K562 (cell line): ENCODE results near the gene SV2C.

Source experiments
- MCM7 ChIP-seq, 2 experiments: fragments of 450-650 bp; IDR thresholded peaks; 2 replicates each; pipeline ENCODE4 v1.6.1; 2016 to 2018
- SETDB1 ChIP-seq: IDR thresholded peaks from one replicate; pipeline ENCODE4 v1.6.1; 2012; ENCODE audit warnings: low read length, control low read depth, inconsistent platforms
- SMARCB1 ChIP-seq: IDR thresholded peaks from 2 replicates; pipeline ENCODE4 v1.6.1; 2011; ENCODE audit warnings: improper control_type of control experiment, low read depth; ENCODE audit not compliant: insufficient read length
- SP1 ChIP-seq: sonication (generic); formaldehyde crosslinking; IDR thresholded peaks from 2 replicates; pipeline ENCODE4 v1.8.1; 2022; ENCODE audit warnings: mild to moderate bottlenecking, missing genetic modification reagents
- SRSF9 ChIP-seq: fragments of 200-400 bp; formaldehyde crosslinking; IDR thresholded peaks from 2 replicates; pipeline ENCODE4 v1.6.1; 2017; ENCODE audit warnings: low read depth, low read length, borderline replicate concordance
- TAF7 ChIP-seq: fragments of 450-650 bp; IDR thresholded peaks from 2 replicates; pipeline ENCODE4 v1.6.1; 2016; ENCODE audit warnings: missing genetic modification characterization, missing compliant biosample characterization
- TCF7L2 ChIP-seq: fragments of 150-350 bp; IDR thresholded peaks from 2 replicates; pipeline ENCODE4 v1.6.1; 2016; ENCODE audit warnings: low read depth, mild to moderate bottlenecking, low read length, moderate library complexity
- TF ChIP-seq, protein P1 (sequence below), 2 experiments: fragments of 450-650 bp; formaldehyde crosslinking in 1 of 2; IDR thresholded peaks; 2 replicates each; pipeline versions ENCODE4 v1.4.0 to v1.6.1; 2014 to 2020; ENCODE audit warnings: mild to moderate bottlenecking in 2 of 2, borderline replicate concordance in 1 of 2, low read depth in 1 of 2
- TF ChIP-seq, protein P2 (sequence below): fragments of 450-650 bp; formaldehyde crosslinking; IDR thresholded peaks from 2 replicates; pipeline ENCODE4 v1.4.0; 2020; ENCODE audit warnings: mild to moderate bottlenecking, moderate library complexity

DNA sequence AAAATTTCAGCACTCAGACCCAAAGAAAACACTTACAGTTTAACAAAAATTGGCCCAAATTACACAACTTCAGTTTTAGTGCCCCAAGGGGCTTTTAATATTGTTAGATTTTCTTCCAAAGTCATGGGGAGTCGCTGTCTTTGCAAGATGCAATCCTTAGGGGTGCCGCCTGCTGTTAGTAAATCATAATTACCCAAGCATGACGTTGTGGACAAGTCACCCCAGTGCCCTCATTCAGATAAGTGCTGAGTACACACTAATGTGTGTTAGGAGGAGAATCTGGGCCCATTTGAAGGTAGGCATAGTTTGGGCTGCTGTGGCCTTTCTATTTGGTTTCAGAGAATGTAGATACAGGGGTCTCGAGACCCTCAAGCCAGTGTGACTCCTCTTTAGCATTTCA, 138.1 kb downstream of the SV2C start:
- TF ChIP-seq SRSF9: no peak
- TF ChIP-seq TCF7L2: no peak
- no peak for TF ChIP-seq TAF7 (tag)
- TF ChIP-seq, protein P1, sequence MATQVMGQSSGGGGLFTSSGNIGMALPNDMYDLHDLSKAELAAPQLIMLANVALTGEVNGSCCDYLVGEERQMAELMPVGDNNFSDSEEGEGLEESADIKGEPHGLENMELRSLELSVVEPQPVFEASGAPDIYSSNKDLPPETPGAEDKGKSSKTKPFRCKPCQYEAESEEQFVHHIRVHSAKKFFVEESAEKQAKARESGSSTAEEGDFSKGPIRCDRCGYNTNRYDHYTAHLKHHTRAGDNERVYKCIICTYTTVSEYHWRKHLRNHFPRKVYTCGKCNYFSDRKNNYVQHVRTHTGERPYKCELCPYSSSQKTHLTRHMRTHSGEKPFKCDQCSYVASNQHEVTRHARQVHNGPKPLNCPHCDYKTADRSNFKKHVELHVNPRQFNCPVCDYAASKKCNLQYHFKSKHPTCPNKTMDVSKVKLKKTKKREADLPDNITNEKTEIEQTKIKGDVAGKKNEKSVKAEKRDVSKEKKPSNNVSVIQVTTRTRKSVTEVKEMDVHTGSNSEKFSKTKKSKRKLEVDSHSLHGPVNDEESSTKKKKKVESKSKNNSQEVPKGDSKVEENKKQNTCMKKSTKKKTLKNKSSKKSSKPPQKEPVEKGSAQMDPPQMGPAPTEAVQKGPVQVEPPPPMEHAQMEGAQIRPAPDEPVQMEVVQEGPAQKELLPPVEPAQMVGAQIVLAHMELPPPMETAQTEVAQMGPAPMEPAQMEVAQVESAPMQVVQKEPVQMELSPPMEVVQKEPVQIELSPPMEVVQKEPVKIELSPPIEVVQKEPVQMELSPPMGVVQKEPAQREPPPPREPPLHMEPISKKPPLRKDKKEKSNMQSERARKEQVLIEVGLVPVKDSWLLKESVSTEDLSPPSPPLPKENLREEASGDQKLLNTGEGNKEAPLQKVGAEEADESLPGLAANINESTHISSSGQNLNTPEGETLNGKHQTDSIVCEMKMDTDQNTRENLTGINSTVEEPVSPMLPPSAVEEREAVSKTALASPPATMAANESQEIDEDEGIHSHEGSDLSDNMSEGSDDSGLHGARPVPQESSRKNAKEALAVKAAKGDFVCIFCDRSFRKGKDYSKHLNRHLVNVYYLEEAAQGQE (IDR thresholded peaks at IDR 0.05; ENCODE audit: borderline replicate concordance): no peak
- TF ChIP-seq, protein P1 (CRISPR knock-in tag; IDR thresholded peaks at IDR 0.05; ENCODE audit: low read depth): no peak
- TF ChIP-seq SMARCB1: no peak
- TF ChIP-seq SETDB1: no peak
- TF ChIP-seq SP1 (CRISPR knock-in tag): no peak
- TF ChIP-seq, protein P2, sequence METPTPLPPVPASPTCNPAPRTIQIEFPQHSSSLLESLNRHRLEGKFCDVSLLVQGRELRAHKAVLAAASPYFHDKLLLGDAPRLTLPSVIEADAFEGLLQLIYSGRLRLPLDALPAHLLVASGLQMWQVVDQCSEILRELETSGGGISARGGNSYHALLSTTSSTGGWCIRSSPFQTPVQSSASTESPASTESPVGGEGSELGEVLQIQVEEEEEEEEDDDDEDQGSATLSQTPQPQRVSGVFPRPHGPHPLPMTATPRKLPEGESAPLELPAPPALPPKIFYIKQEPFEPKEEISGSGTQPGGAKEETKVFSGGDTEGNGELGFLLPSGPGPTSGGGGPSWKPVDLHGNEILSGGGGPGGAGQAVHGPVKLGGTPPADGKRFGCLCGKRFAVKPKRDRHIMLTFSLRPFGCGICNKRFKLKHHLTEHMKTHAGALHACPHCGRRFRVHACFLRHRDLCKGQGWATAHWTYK: no peak
- TF ChIP-seq MCM7 (IDR thresholded peaks at IDR 0.05): no peak
